Hepatocyte (in vitro differentiated cells): Measurements from ENCODE around the gene CCDC112.

Source experiments
- CTCF ChIP-seq: fragments of 200-600 bp; sonication (generic); IDR thresholded peaks from 2 replicates; pipeline ENCODE4 v1.5.1; 2016; ENCODE audit warnings: antibody characterized with exemption, mild to moderate bottlenecking; ENCODE audit not compliant: poor library complexity
- EZH2phosphoT487 ChIP-seq: fragments of 200-600 bp; sonication (generic); IDR thresholded peaks from one replicate; pipeline ENCODE4 v1.6.1; 2018; ENCODE audit warnings: antibody characterized with exemption, mild to moderate bottlenecking, low read depth, moderate library complexity; ENCODE audit not compliant: unreplicated experiment, severe bottlenecking

GRCh38 chr5:115336201-115336720 is 39.8 kb upstream of the CCDC112 start:
- TF ChIP-seq CTCF (no peak), EZH2phosphoT487 (no peak)
